HepG2 (cell line): Measurements from ENCODE around the gene HSPB6. TPM values are rescaled to one million over a fixed set of nuclear protein-coding genes. Genes with fewer than 3 reads are reported as not detected.

Experiments
- CREM ChIP-seq, 2 experiments: sonication (generic) in 1 of 2; formaldehyde crosslinking in 1 of 2; IDR thresholded peaks; 2 replicates each; pipeline versions ENCODE4 v1.4.0 to v1.6.1; 2016 to 2020; ENCODE audit warnings: antibody characterized with exemption in 1 of 2, mild to moderate bottlenecking in 1 of 2, missing genetic modification reagents in 1 of 2
- KDM2A ChIP-seq: sonication (generic); formaldehyde crosslinking; IDR thresholded peaks from 2 replicates; pipeline ENCODE4 v1.4.0; 2020; ENCODE audit warnings: low read depth, missing genetic modification reagents, borderline replicate concordance
- MAZ ChIP-seq, 2 experiments: sonication (generic) in 1 of 2; formaldehyde crosslinking in 1 of 2; IDR thresholded peaks; 2 replicates each; pipeline versions ENCODE4 v1.5.0 to v1.6.1; 2012 to 2020; ENCODE audit warnings: low read depth in 2 of 2, mild to moderate bottlenecking in 2 of 2, borderline replicate concordance in 1 of 2, improper control_type of control experiment in 1 of 2, low read length in 1 of 2, missing genetic modification reagents in 1 of 2, moderate library complexity in 1 of 2
- MXD3 ChIP-seq: IDR thresholded peaks from 2 replicates; pipeline ENCODE4 v1.6.1; 2016; ENCODE audit warnings: mild to moderate bottlenecking, missing biosample characterization, missing genetic modification reagents
- MYC ChIP-seq: sonication (generic); formaldehyde crosslinking; IDR thresholded peaks from 2 replicates; pipeline ENCODE4 v1.9.0; 2021; ENCODE audit warnings: missing genetic modification reagents, borderline replicate concordance
- NFYB ChIP-seq: sonication (generic); formaldehyde crosslinking; IDR thresholded peaks from 2 replicates; pipeline ENCODE4 v1.4.0; 2020; ENCODE audit warnings: missing genetic modification reagents
- PATZ1 ChIP-seq: sonication (generic); formaldehyde crosslinking; IDR thresholded peaks from 2 replicates; pipeline ENCODE4 v1.4.0; 2020; ENCODE audit warnings: missing genetic modification reagents
- PHF8 ChIP-seq: sonication (generic); formaldehyde crosslinking; IDR thresholded peaks from 2 replicates; pipeline ENCODE4 v1.5.0; 2020; ENCODE audit warnings: missing genetic modification reagents
- SP1 ChIP-seq, 2 experiments: fragments of 450-650 bp in 1 of 2; sonication (generic) in 1 of 2; formaldehyde crosslinking in 1 of 2; IDR thresholded peaks; 2 replicates each; pipeline versions ENCODE4 v1.4.0 to v1.6.1; 2016 to 2020; ENCODE audit warnings: missing genetic modification reagents in 1 of 2
- SP2 ChIP-seq: sonication (generic); formaldehyde crosslinking; IDR thresholded peaks from 2 replicates; pipeline ENCODE4 v1.5.1; 2020; ENCODE audit warnings: mild to moderate bottlenecking, missing genetic modification reagents
- TEAD2 ChIP-seq: sonication (generic); formaldehyde crosslinking; IDR thresholded peaks from 2 replicates; pipeline ENCODE4 v1.9.0; 2021; ENCODE audit warnings: missing genetic modification reagents
- TFDP1 ChIP-seq: IDR thresholded peaks from 2 replicates; pipeline ENCODE4 v1.6.1; 2016; ENCODE audit warnings: missing compliant biosample characterization, missing genetic modification reagents, borderline replicate concordance
- TFDP2 ChIP-seq: sonication (generic); formaldehyde crosslinking; IDR thresholded peaks from 2 replicates; pipeline ENCODE4 v1.4.0; 2020; ENCODE audit warnings: missing genetic modification reagents
- ZBTB14 ChIP-seq: sonication (generic); formaldehyde crosslinking; IDR thresholded peaks from 2 replicates; pipeline ENCODE4 v1.4.0; 2020; ENCODE audit warnings: missing genetic modification reagents
- ZFX ChIP-seq: sonication (generic); formaldehyde crosslinking; IDR thresholded peaks from 2 replicates; pipeline ENCODE4 v1.4.0; 2020; ENCODE audit warnings: mild to moderate bottlenecking, low read depth, missing genetic modification reagents, moderate library complexity
- ZNF574 ChIP-seq: sonication (generic); formaldehyde crosslinking; IDR thresholded peaks from 2 replicates; pipeline ENCODE4 v1.4.0; 2020; ENCODE audit warnings: missing genetic modification reagents
- ZNF652 ChIP-seq: IDR thresholded peaks from 2 replicates; pipeline ENCODE4 v1.6.1; 2016; ENCODE audit warnings: low read depth, borderline replicate concordance
- ZNF740 ChIP-seq: sonication (generic); formaldehyde crosslinking; IDR thresholded peaks from 2 replicates; pipeline ENCODE4 v1.4.0; 2020; ENCODE audit warnings: missing genetic modification reagents
- polyA plus RNA-seq, 8 experiments: library from polyadenylated mRNA; depleted of rRNA in 3 of 8; stranded (reverse) in 7 of 8; unstranded in 1 of 8; fragments of >200 nt; fragmentation: Illumina TruSeq in 4 of 8; extraction: Trizol in 4 of 8; gene quantifications; 2 replicates each; pipeline versions ENCODE4 v1.2.1 to v1.2.3, GENCODE V29; 2011 to 2016; ENCODE audit warnings: low read depth in 4 of 8, missing spikeins in 1 of 8, mixed read lengths in 1 of 8; ENCODE audit not compliant: insufficient read depth in 1 of 8
- total RNA-seq, 5 experiments: library from RNA; depleted of rRNA; stranded (reverse); fragments of >200 nt; fragmentation: Illumina TruSeq; extraction: Trizol; gene quantifications; 2 replicates each; pipeline ENCODE4 v1.2.3, GENCODE V29; 2016; ENCODE audit warnings: low read depth in 1 of 5

The HSPB6 gene
- total and polyA plus RNA-seq, 2 of the 13 experiments (the other 11 are each of a cell fraction or from before 2014, with no cell fraction given) = 0.18 TPM; not detected in 1

- TF ChIP-seq ZFX (CRISPR knock-in tag) = peak; percentile 32; the same call in 1 of the 2 replicates
- TF ChIP-seq CREM (IDR thresholded peaks at IDR 0.05) = no peak
- no peak for TF ChIP-seq CREM (CRISPR knock-in tag; IDR thresholded peaks at IDR 0.05)
- peak; percentile 69; the same call in 1 of the 2 replicates for TF ChIP-seq MAZ (IDR thresholded peaks at IDR 0.05; ENCODE audit: borderline replicate concordance, low read depth, low read length)
- TF ChIP-seq MAZ (CRISPR knock-in tag; IDR thresholded peaks at IDR 0.05; ENCODE audit: low read depth) = 0 out of 2 replicates have a peak, but pooled peaks have one; percentile 51
- no peak for TF ChIP-seq ZNF740 (CRISPR knock-in tag)
- TF ChIP-seq MXD3 (CRISPR knock-in tag) = no peak
- TF ChIP-seq TFDP2 = peak; percentile 69
- TF ChIP-seq MYC (CRISPR knock-in tag) = peak; percentile 48; the same call in 1 of the 2 replicates
- TF ChIP-seq ZNF574 (CRISPR knock-in tag) = peak; percentile 43; the same call in 1 of the 2 replicates
- TF ChIP-seq PATZ1 = peak; percentile 51
- peak; percentile 85 for TF ChIP-seq NFYB
- TF ChIP-seq ZBTB14 (CRISPR knock-in tag) = peak; percentile 84
- 0 out of 2 replicates have a peak, but pooled peaks have one; percentile 17 for TF ChIP-seq KDM2A (CRISPR knock-in tag)
- TF ChIP-seq PHF8 = peak; percentile 47
- TF ChIP-seq TFDP1 (CRISPR knock-in tag) = peak; percentile 86
- no peak for TF ChIP-seq SP1 (IDR thresholded peaks at IDR 0.05)
- peak; percentile 84 for TF ChIP-seq SP1 (CRISPR knock-in tag; IDR thresholded peaks at IDR 0.05)
- TF ChIP-seq SP2 (CRISPR knock-in tag) = peak; percentile 77
- no peak for TF ChIP-seq ZNF652 (CRISPR knock-in tag)
- TF ChIP-seq TEAD2 (CRISPR knock-in tag) = no peak
Measured at GRCh38 chr19:35775298-35776101, 18.7 kb upstream of the HSPB6 start, which contains the start of gene ARHGAP33 (continued).
